ENCODE measurements around the gene GPC6.

GRCh38 chr13:94296471-94296870 is 1069.9 kb downstream of the GPC6 start:
- TF ChIP-seq CTCF (IDR thresholded peaks at IDR 0.05; ENCODE audit: insufficient read depth, low read depth, low read length) = no peak
- TF ChIP-seq EZH2 (IDR thresholded peaks at IDR 0.05; ENCODE audit: insufficient read depth, low read length) = no peak

Data from astrocyte (in vitro differentiated cells and primary cell).